GM12873 (cell line): ENCODE measurements around the gene ABCG2.

Experiments used
- CTCF ChIP-seq: IDR thresholded peaks from 2 replicates; pipeline ENCODE4 v1.5.1; 2012; ENCODE audit warnings: low read depth, mild to moderate bottlenecking, moderate library complexity, low read length, control low read depth; ENCODE audit not compliant: insufficient read depth; ENCODE audit errors: missing control alignments

The ABCG2 gene

GRCh38 chr4:88063634-88064296 is 94.7 kb downstream of the ABCG2 start:
- no peak for TF ChIP-seq CTCF

GRCh38 chr4:88062843-88063242 is 95.6 kb downstream of the ABCG2 start:
- no peak for TF ChIP-seq CTCF

- TF ChIP-seq CTCF = no peak
Measured at GRCh38 chr4:88062311-88062710, 96.1 kb downstream of the ABCG2 start.

- TF ChIP-seq CTCF = no peak
Measured at GRCh38 chr4:88060431-88060830, 98.0 kb downstream of the ABCG2 start.

- no peak for TF ChIP-seq CTCF
Measured at GRCh38 chr4:88059766-88060165, 98.7 kb downstream of the ABCG2 start.

GRCh38 chr4:88058295-88058694 is 100.1 kb downstream of the ABCG2 start:
- no peak for TF ChIP-seq CTCF

GRCh38 chr4:88054901-88055300 is 103.5 kb downstream of the ABCG2 start:
- peak; percentile 38 for TF ChIP-seq CTCF
